ENCODE results near the gene POMZP3. TPM values are rescaled to one million over a fixed set of nuclear protein-coding genes. Genes with fewer than 3 reads are reported as not detected.

Gene POMZP3
- total RNA-seq: 1.1 and 6.0 TPM in 2 replicates

GRCh38 chr7:76626989-76627642 is at the start of gene POMZP3:
POMZP3 (minus strand) TSS chr7:76627279; CDS start chr7:76626064, 1,215 bp downstream.

Other genes starting within 250 kb of the POMZP3 start
- gene SSC4D, start 217.6 kb downstream of the POMZP3 start, total RNA-seq: under 0.01 and 0.44 TPM in 2 replicates
- 0.49 and 5.3 TPM in 2 replicates for gene ZP3, start 202.3 kb downstream of the POMZP3 start, total RNA-seq
- gene DTX2, start 165.6 kb downstream of the POMZP3 start, total RNA-seq: 4.0 and 6.4 TPM in 2 replicates
- gene UPK3B, start 116.7 kb downstream of the POMZP3 start, total RNA-seq: 0.13 TPM in 1 of 2 replicates, not detected in the other
- under 0.01 and 0.13 TPM in 2 replicates for gene SPDYE16, start 84.0 kb downstream of the POMZP3 start, total RNA-seq

Measured in bladder microvascular endothelial cell (primary cell).